Measurements from ENCODE around the gene TBC1D32. TPM values are rescaled to one million over a fixed set of nuclear protein-coding genes. Genes with fewer than 3 reads are reported as not detected.

Gene TBC1D32
- total RNA-seq, 1 donor from 2014 or later, result 12.2 TPM

DNA sequence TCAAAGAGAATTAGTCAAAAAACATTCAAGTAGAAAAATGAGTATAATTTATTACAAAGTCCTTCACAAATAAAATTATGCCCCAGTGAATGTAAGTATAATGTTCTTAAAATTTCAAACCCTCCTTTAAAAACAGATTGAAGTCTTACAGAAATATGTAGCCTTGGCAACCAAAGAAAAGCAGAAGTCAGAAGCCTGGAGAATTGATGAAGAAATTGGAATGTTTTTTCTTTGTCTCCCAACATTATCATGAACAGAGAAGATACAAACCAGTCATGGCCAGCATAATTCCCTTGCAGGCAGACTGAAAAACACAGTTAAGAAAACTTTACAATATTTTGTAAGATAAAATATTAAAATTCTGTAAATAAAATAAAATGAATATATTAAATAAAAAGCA lies 221.9 kb downstream of the TBC1D32 start:
- no peaks in the 10 kb centered on the region for H3K9me3 Mint-ChIP-seq (ENCODE audit: unreplicated experiment)
- no peaks in the 10 kb centered on the region for H3K27me3 Mint-ChIP-seq (ENCODE audit: unreplicated experiment)
- TF ChIP-seq, protein P1, sequence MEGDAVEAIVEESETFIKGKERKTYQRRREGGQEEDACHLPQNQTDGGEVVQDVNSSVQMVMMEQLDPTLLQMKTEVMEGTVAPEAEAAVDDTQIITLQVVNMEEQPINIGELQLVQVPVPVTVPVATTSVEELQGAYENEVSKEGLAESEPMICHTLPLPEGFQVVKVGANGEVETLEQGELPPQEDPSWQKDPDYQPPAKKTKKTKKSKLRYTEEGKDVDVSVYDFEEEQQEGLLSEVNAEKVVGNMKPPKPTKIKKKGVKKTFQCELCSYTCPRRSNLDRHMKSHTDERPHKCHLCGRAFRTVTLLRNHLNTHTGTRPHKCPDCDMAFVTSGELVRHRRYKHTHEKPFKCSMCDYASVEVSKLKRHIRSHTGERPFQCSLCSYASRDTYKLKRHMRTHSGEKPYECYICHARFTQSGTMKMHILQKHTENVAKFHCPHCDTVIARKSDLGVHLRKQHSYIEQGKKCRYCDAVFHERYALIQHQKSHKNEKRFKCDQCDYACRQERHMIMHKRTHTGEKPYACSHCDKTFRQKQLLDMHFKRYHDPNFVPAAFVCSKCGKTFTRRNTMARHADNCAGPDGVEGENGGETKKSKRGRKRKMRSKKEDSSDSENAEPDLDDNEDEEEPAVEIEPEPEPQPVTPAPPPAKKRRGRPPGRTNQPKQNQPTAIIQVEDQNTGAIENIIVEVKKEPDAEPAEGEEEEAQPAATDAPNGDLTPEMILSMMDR (IDR thresholded peaks at IDR 0.05; ENCODE audit: unreplicated experiment), result no peak
- no peaks in the 10 kb centered on the region for H3K4me1 Mint-ChIP-seq (ENCODE audit: unreplicated experiment)
- no peak for DNase-seq (ENCODE audit: low spot score)
- H3K36me3 Mint-ChIP-seq (ENCODE audit: low read depth, unreplicated experiment), result no peaks in the 10 kb centered on the region
- no peak overlapping the region for H3K27ac Mint-ChIP-seq (ENCODE audit: unreplicated experiment)
- H3K4me3 Mint-ChIP-seq (ENCODE audit: unreplicated experiment), result no peak overlapping the region

DNA sequence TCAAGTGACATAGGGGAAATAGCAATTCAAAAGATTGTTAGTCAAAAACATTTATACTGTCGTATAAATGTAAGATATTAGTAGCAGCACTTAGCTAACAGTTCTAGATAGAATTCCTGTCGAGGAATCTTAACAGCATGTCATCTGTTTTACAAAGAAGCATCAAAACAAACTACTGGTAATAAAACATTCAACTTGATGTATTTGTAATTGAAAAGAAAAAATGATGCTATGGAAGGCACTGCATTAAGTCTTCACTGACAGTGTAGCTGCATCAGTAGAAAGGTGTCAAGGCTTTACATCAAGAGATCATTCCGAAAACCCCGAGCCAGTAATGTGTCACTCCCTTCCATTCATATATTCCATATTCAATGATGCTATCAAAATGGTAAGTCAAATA lies 223.5 kb downstream of the TBC1D32 start:
- Mint-ChIP-seq H3K4me1 (ENCODE audit: unreplicated experiment) (no peaks in the 10 kb centered on the region), H3K9me3 (ENCODE audit: unreplicated experiment) (no peaks in the 10 kb centered on the region), H3K4me3 (ENCODE audit: unreplicated experiment) (no peak overlapping the region), H3K27me3 (ENCODE audit: unreplicated experiment) (no peaks in the 10 kb centered on the region), H3K36me3 (ENCODE audit: low read depth, unreplicated experiment) (no peaks in the 10 kb centered on the region), H3K27ac (ENCODE audit: unreplicated experiment) (no peak overlapping the region)
- DNase-seq (ENCODE audit: low spot score), result no peak
- TF ChIP-seq, protein P1 (IDR thresholded peaks at IDR 0.05; ENCODE audit: unreplicated experiment), result no peak

DNA sequence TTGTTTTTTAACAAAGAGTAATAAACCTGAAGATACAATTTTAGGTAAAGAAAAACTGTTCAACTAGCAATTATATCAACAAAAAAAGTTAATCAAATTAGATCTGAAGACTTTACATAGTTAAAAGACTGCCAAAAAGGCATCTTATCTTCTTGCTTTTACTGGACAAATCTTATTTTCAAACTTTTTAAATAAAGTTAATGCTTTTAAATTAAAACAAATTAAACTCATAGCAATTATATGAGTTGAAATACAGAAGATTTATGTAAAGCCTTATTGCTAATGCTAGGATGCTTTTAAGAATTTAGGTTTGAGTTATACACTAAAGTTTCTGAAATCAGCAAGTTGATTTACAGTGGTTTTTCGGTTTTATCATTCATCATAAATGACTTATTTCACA lies 227.3 kb downstream of the TBC1D32 start:
- Mint-ChIP-seq H3K9me3 (ENCODE audit: unreplicated experiment) (no peaks in the 10 kb centered on the region), H3K27me3 (ENCODE audit: unreplicated experiment) (no peaks in the 10 kb centered on the region), H3K4me3 (ENCODE audit: unreplicated experiment) (no peak overlapping the region), H3K27ac (ENCODE audit: unreplicated experiment) (no peak overlapping the region), H3K4me1 (ENCODE audit: unreplicated experiment) (no peaks in the 10 kb centered on the region), H3K36me3 (ENCODE audit: low read depth, unreplicated experiment) (no peaks in the 10 kb centered on the region)
- TF ChIP-seq, protein P1 (IDR thresholded peaks at IDR 0.05; ENCODE audit: unreplicated experiment), result no peak
- no peak for DNase-seq (ENCODE audit: low spot score)

DNA sequence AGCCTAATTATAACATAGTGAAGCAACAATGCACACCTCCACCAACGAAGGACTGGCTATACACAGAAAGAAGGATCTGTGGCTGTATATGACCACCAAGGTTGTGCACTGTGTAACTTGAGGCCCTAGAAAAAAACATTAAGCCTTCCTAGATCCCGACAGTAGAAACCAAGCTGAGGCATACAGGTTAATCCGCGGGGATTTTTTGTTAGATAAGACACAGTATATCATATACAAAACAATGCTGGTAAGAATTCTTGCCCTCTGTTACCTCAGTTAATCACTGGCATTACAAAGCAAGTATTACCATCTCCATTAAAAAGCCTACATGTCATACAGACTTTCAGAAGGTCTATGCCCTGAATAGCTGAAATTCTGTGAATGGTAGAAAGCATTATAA lies 228.8 kb downstream of the TBC1D32 start:
- Mint-ChIP-seq H3K36me3 (ENCODE audit: low read depth, unreplicated experiment) (no peaks in the 10 kb centered on the region), H3K9me3 (ENCODE audit: unreplicated experiment) (no peaks in the 10 kb centered on the region), H3K4me3 (ENCODE audit: unreplicated experiment) (no peak overlapping the region), H3K27me3 (ENCODE audit: unreplicated experiment) (no peaks in the 10 kb centered on the region), H3K4me1 (ENCODE audit: unreplicated experiment) (no peaks in the 10 kb centered on the region), H3K27ac (ENCODE audit: unreplicated experiment) (no peak overlapping the region)
- TF ChIP-seq, protein P1 (IDR thresholded peaks at IDR 0.05; ENCODE audit: unreplicated experiment), result no peak
- DNase-seq (ENCODE audit: low spot score), result no peak

DNA sequence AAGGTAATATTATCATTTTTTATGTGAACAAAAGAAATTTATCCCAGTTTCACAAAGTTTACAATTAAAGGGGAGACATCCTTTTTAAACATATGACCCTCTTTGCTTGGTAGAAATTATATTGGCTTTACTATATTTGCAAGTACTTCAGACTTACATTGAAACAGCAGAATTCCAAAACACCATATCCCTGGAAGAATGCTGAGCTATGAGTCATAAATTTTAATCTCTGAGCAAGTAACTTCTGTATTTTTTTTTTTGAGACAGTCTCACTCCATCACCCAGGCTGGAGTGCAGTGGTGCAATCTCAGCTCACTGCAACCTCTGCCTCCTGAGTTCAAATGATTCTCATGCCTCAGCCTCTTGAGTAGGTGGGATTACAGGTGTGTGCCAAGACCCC lies 240.4 kb downstream of the TBC1D32 start:
- no peak overlapping the region for H3K27ac Mint-ChIP-seq (ENCODE audit: unreplicated experiment)
- H3K4me1 Mint-ChIP-seq (ENCODE audit: unreplicated experiment), result no peaks in the 10 kb centered on the region
- H3K9me3 Mint-ChIP-seq (ENCODE audit: unreplicated experiment), result no peaks in the 10 kb centered on the region
- no peaks in the 10 kb centered on the region for H3K27me3 Mint-ChIP-seq (ENCODE audit: unreplicated experiment)
- TF ChIP-seq, protein P1 (IDR thresholded peaks at IDR 0.05; ENCODE audit: unreplicated experiment), result no peak
- DNase-seq (ENCODE audit: low spot score), result no peak
- no peak overlapping the region for H3K4me3 Mint-ChIP-seq (ENCODE audit: unreplicated experiment)
- no peaks in the 10 kb centered on the region for H3K36me3 Mint-ChIP-seq (ENCODE audit: low read depth, unreplicated experiment)

Data from endothelial cell (in vitro differentiated cells).